ENCODE results near the gene NCK2.

DNA sequence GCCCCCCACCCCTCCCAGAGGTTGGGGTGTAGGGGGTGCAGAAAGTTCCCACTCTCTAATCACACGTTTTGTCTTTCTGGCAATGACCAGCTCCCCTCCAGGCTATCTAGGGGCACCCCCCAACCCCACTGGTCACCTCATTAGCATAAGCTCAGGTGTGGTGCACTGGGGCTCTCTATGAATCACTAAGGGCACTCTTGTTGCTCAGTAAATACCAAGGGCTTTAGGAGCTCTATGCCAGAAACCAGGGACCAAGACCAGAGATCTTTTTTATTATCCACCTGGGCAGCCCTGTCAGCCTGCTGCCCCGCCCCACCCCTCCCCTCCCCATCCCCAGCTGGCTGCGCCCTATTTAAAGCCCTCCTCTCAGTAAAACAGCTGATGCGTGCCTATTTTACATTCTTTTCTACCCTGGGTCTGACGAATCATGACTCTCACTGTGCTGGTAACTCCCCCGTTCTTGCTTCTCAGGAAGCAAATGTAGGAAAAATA is 24.3 kb downstream of the NCK2 start:
- TF ChIP-seq, protein P1, sequence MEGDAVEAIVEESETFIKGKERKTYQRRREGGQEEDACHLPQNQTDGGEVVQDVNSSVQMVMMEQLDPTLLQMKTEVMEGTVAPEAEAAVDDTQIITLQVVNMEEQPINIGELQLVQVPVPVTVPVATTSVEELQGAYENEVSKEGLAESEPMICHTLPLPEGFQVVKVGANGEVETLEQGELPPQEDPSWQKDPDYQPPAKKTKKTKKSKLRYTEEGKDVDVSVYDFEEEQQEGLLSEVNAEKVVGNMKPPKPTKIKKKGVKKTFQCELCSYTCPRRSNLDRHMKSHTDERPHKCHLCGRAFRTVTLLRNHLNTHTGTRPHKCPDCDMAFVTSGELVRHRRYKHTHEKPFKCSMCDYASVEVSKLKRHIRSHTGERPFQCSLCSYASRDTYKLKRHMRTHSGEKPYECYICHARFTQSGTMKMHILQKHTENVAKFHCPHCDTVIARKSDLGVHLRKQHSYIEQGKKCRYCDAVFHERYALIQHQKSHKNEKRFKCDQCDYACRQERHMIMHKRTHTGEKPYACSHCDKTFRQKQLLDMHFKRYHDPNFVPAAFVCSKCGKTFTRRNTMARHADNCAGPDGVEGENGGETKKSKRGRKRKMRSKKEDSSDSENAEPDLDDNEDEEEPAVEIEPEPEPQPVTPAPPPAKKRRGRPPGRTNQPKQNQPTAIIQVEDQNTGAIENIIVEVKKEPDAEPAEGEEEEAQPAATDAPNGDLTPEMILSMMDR (IDR thresholded peaks at IDR 0.05 in 2 of 3, conservative IDR thresholded peaks at IDR 0.05 in 1 of 3; ENCODE audit: control insufficient read depth in 2 of 3, extremely low read depth in 1 of 3, insufficient read depth in 1 of 3, low read depth in 3 of 3, low read length in 3 of 3): no peak
- TF ChIP-seq, protein P2, sequence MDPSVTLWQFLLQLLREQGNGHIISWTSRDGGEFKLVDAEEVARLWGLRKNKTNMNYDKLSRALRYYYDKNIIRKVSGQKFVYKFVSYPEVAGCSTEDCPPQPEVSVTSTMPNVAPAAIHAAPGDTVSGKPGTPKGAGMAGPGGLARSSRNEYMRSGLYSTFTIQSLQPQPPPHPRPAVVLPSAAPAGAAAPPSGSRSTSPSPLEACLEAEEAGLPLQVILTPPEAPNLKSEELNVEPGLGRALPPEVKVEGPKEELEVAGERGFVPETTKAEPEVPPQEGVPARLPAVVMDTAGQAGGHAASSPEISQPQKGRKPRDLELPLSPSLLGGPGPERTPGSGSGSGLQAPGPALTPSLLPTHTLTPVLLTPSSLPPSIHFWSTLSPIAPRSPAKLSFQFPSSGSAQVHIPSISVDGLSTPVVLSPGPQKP (IDR thresholded peaks at IDR 0.05; ENCODE audit: low read depth, low read length): no peak
- TF ChIP-seq POLR2A (IDR thresholded peaks at IDR 0.05; ENCODE audit: low read depth, low read length): no peak
- no peak for TF ChIP-seq RBBP5 (conservative IDR thresholded peaks at IDR 0.05)
- TF ChIP-seq EP300 (IDR thresholded peaks at IDR 0.05; ENCODE audit: borderline replicate concordance in 1 of 2, control insufficient read depth in 1 of 2, low read depth in 2 of 2, low read length in 2 of 2): no peak

Data from GM12878 (cell line).